OCI-LY7 (cell line): ENCODE data around the gene CHST14. TPM values are rescaled to one million over a fixed set of nuclear protein-coding genes. Genes with fewer than 3 reads are reported as not detected.

Experiments
- BruUV-seq: library from RNA; stranded (reverse); fragments of 400-500 nt; replicated peaks from 2 replicates; lab custom pipeline; 2021; lab: Mats Ljungman, UMichigan
- CTCF ChIA-PET: fragments of 300-600 bp; sonication (Branson Sonifier 250); formaldehyde crosslinking; loops from one replicate; lab custom pipeline; 2022; ENCODE audit warnings: antibody characterized with exemption; ENCODE audit not compliant: unreplicated experiment; lab: Charles Lee
- POLR2A ChIA-PET: fragments of 300-600 bp; sonication (Branson Sonifier 250); formaldehyde crosslinking; loops from one replicate; lab custom pipeline; 2022; ENCODE audit warnings: antibody characterized with exemption; lab: Charles Lee
- DNase-seq: peaks from one replicate; pipeline ENCODE4 v3.0.0-alpha.2; 2015; ENCODE audit warnings: low spot score
- H2AFZ ChIP-seq: fragments of 200-600 bp; sonication (generic), shearing (Covaris generic); 2 replicates; pipeline ENCODE4 v1.6.1; 2014; ENCODE audit warnings: mild to moderate bottlenecking, antibody characterized with exemption, low read length, moderate library complexity
- H3K27ac ChIP-seq: fragments of 200-600 bp; sonication (generic); 2 replicates; pipeline ENCODE4 v1.5.1; 2014; ENCODE audit warnings: mixed run types, low read depth, mild to moderate bottlenecking, moderate library complexity, low read length, inconsistent platforms; ENCODE audit not compliant: poor library complexity, severe bottlenecking
- H3K36me3 ChIP-seq: fragments of 200-600 bp; sonication (generic); 2 replicates; pipeline ENCODE4 v1.6.1; 2014; ENCODE audit warnings: mild to moderate bottlenecking, antibody characterized with exemption, low read length, moderate library complexity, mixed read lengths; ENCODE audit not compliant: insufficient read depth
- H3K4me1 ChIP-seq: fragments of 200-600 bp; sonication (generic); 2 replicates; pipeline ENCODE4 v1.5.1; 2014; ENCODE audit warnings: mild to moderate bottlenecking, low read length; ENCODE audit not compliant: insufficient read depth, poor library complexity, severe bottlenecking
- H3K4me2 ChIP-seq: fragments of 200-600 bp; sonication (generic); 2 replicates; pipeline ENCODE4 v1.6.1; 2014; ENCODE audit warnings: mild to moderate bottlenecking, low read length
- H3K4me3 ChIP-seq: fragments of 200-600 bp; sonication (generic); 2 replicates; pipeline ENCODE4 v1.5.1; 2014; ENCODE audit warnings: mild to moderate bottlenecking, low read depth, low read length; ENCODE audit not compliant: poor library complexity, severe bottlenecking
- H3K79me2 ChIP-seq: fragments of 200-600 bp; sonication (generic); 2 replicates; pipeline ENCODE4 v1.6.1; 2016; ENCODE audit warnings: low read depth, mild to moderate bottlenecking, low read length, moderate library complexity, mixed read lengths; ENCODE audit not compliant: insufficient read depth
- H3K9me2 ChIP-seq: fragments of 200-600 bp; sonication (generic); 2 replicates; pipeline ENCODE4 v1.6.1; 2016; ENCODE audit warnings: mild to moderate bottlenecking, low read length, mixed read lengths; ENCODE audit not compliant: insufficient read depth
- H3K9me3 ChIP-seq: fragments of 200-600 bp; sonication (generic); 2 replicates; pipeline ENCODE4 v1.6.1; 2014; ENCODE audit warnings: mild to moderate bottlenecking, mixed run types, low read length, mixed read lengths
- H4K20me1 ChIP-seq: fragments of 200-600 bp; sonication (generic); 2 replicates; pipeline ENCODE4 v1.6.1; 2014; ENCODE audit warnings: mild to moderate bottlenecking, antibody characterized with exemption, low read length, moderate library complexity, mixed read lengths; ENCODE audit not compliant: insufficient read depth
- CTCF ChIP-seq: fragments of 200-600 bp; sonication (generic); conservative IDR thresholded peaks from 2 replicates; pipeline ENCODE4 v1.5.1; 2014; ENCODE audit warnings: mild to moderate bottlenecking, antibody characterized with exemption, low read length, moderate library complexity, mixed read lengths
- EZH2phosphoT487 ChIP-seq: fragments of 200-600 bp; sonication (generic); IDR thresholded peaks from 2 replicates; pipeline ENCODE4 v1.6.1; 2018; ENCODE audit warnings: low read depth, borderline replicate concordance, mild to moderate bottlenecking, mixed run types, antibody characterized with exemption, low read length, moderate library complexity, mixed read lengths
- intact Hi-C: fragments of 100-400 bp; cut with micrococcal nuclease; formaldehyde crosslinking; loops from one replicate; pipeline ENCODE4 v1.10.0; 2022; ENCODE audit not compliant: unreplicated experiment
- total RNA-seq, 2 experiments: library from RNA; depleted of rRNA in 1 of 2; stranded (reverse); fragments of >200 nt in 1 of 2; shearing (Covaris generic) in 1 of 2; gene quantifications; 2 replicates each; pipeline ENCODE4 v1.2.3, GENCODE V29; 2014 to 2022

The CHST14 gene
- total RNA-seq, 2 experiments from 2014 or later = 7.3 to 15.3 TPM

- Histone ChIP-seq H3K4me1 (no peaks in the 10 kb centered on the region), H3K36me3 (no peaks in the 10 kb centered on the region), H3K79me2 (no peaks in the 10 kb centered on the region), H4K20me1 (no peaks in the 10 kb centered on the region), H2AFZ (no peak overlapping the region), H3K9me3 (no peaks in the 10 kb centered on the region), H3K4me2 (no peak overlapping the region), H3K9me2 (no peaks in the 10 kb centered on the region), H3K27ac (no peak overlapping the region), H3K4me3 (no peak overlapping the region)
- peak; percentile 46 for DNase-seq
- ChIA-PET CTCF (no interaction called here), POLR2A (no interaction called here)
- BruUV-seq = no TSS peak
- TF ChIP-seq CTCF (peak; percentile 65), EZH2phosphoT487 (no peak)
- intact Hi-C loops = no loop called here
Measured at GRCh38 chr15:40506964-40507571, 36.3 kb downstream of the CHST14 start.

GRCh38 chr15:40508216-40508615 is 37.4 kb downstream of the CHST14 start:
- H3K27ac ChIP-seq = no peak overlapping the region
- BruUV-seq = no TSS peak
- no peak overlapping the region for H3K4me2 ChIP-seq
- DNase-seq = no peak
- intact Hi-C loops = no loop called here
- TF ChIP-seq CTCF (no peak), EZH2phosphoT487 (no peak)
- H3K36me3 ChIP-seq = no peaks in the 10 kb centered on the region
- CTCF ChIA-PET = no interaction called here
- H3K9me3 ChIP-seq = no peaks in the 10 kb centered on the region
- H3K9me2 ChIP-seq = no peaks in the 10 kb centered on the region
- H4K20me1 ChIP-seq = no peaks in the 10 kb centered on the region
- H2AFZ ChIP-seq = no peak overlapping the region
- H3K79me2 ChIP-seq = no peaks in the 10 kb centered on the region
- H3K4me3 ChIP-seq = no peak overlapping the region
- POLR2A ChIA-PET = no interaction called here
- H3K4me1 ChIP-seq = no peaks in the 10 kb centered on the region

- H3K9me2 ChIP-seq = no peaks in the 10 kb centered on the region
- POLR2A ChIA-PET = no interaction called here
- CTCF ChIA-PET = no interaction called here
- no peak overlapping the region for H3K4me3 ChIP-seq
- no peak overlapping the region for H3K27ac ChIP-seq
- no TSS peak for BruUV-seq
- H3K9me3 ChIP-seq = no peaks in the 10 kb centered on the region
- no peak overlapping the region for H2AFZ ChIP-seq
- H3K4me1 ChIP-seq = no peaks in the 10 kb centered on the region
- H3K36me3 ChIP-seq = no peaks in the 10 kb centered on the region
- no peak overlapping the region for H3K4me2 ChIP-seq
- no peaks in the 10 kb centered on the region for H3K79me2 ChIP-seq
- H4K20me1 ChIP-seq = no peaks in the 10 kb centered on the region
- TF ChIP-seq CTCF (no peak), EZH2phosphoT487 (no peak)
- DNase-seq = no peak
- intact Hi-C loops = loop anchor here (10.0 kb wide), 1 partner anchor 275 kb away; no protein-coding TSS in a partner anchor
Measured at GRCh38 chr15:40510201-40510600, 39.4 kb downstream of the CHST14 start.
